ENCODE results near the gene ABHD11. TPM values are rescaled to one million over a fixed set of nuclear protein-coding genes. Genes with fewer than 3 reads are reported as not detected.

Gene ABHD11
- total RNA-seq, 1 experiment from 2014 or later = 11.8 TPM

DNA sequence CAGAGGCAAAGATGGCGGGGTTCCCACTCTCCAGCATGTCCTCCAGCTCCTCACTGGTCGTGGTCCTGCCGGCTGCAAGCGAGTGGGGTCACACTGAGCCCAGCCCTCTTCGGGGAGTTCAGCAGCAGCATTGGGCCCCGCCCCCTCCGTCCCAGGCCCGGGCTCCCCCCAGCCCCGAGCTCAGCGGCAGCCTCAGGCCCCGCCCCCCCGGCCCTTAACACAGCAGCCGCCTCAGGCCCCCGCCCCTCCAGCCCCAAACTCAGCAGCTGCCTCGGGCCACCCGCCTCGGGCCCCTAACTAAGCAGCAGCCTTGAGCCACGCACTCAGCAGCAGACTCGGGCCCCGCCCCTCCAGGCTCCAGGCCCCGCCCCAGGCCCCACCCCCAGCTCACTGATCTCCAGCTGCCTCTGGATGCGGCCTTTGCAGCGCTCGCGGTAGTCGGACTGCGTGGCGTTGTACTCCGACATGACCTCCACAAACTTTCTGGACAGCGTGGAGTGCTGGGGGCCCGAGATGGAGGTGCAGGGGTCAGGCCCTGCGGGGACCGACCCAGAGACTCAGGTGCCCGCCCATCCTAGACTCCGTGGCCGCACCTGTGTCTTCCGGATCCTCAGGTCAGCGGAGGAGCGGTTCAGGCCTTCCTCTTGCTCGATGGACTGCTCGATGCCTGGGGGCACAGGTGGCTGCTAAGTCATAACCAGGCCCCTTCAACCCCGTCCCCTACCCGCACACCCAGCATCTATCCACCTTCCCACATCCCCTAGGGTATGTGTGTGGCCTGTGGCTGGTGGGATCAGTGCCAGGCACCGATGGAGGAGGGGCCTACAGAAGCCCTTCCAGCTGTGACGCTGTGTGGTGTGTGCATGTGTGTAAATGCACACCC, 34.6 kb downstream of the ABHD11 start:
- peak; percentile 60 to 64 for DNase-seq

DNA sequence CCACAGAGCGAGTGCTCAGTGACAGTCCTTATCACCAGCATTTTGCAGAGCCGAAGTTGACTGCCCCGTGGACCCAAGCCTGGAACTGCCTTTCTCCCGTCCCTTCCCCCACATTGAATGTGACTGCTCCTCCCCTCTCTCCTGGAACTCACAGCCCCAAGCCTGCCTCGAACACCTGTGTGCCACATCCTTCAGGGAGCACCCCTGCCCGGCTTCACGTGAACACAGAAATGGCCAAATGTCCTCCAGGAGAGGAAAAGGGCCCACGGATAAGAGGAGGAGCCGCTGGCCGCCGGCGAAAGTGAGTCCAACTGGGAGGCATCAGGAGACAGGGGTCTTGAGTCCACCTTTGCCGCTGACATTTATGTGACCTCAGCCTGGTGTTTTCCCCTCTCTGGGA, 35.4 kb downstream of the ABHD11 start:
- no peaks in the 10 kb centered on the region for H3K27me3 ChIP-seq
- no peak overlapping the region for H3K4me3 ChIP-seq
- H3K27ac ChIP-seq = no peak overlapping the region
- DNase-seq = no peak
- H3K36me3 ChIP-seq = peaks cover 23% of the 10 kb centered on the region; the same call in 1 of the 2 replicates
- H3K4me1 ChIP-seq = no peaks in the 10 kb centered on the region
- H3K9me3 ChIP-seq (replicated peaks) = no peaks in the 10 kb centered on the region

More for the DNA sequence above, 34.6 kb downstream of the ABHD11 start:
- no peaks in the 10 kb centered on the region for H3K9me3 ChIP-seq (replicated peaks)
- no peaks in the 10 kb centered on the region for H3K4me1 ChIP-seq
- no peaks in the 10 kb centered on the region for H3K27me3 ChIP-seq
- H3K36me3 ChIP-seq = peaks cover 16% of the 10 kb centered on the region; the same call in 1 of the 2 replicates
- no peak overlapping the region for H3K4me3 ChIP-seq
- no peak overlapping the region for H3K27ac ChIP-seq

DNA sequence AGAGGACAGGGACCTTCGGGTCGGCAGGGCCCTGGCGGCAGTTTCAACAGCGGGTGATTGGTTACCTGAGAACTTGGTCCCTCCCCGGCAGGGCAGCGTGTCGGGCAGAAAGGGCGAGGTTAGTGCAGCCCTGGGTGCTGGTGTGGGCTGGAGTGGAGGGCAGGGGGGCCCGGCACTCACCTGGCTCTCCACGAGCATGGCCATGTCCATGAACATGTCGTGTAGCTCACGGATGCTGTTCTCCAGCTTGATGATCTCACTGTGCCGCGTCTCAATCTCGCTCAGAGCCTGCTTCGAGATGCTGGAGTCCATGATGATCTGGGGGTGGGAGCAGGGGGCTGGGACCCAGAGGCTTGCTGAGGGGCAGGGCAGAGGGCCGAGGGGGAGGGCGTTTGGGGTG, 35.9 kb downstream of the ABHD11 start:
- no peaks in the 10 kb centered on the region for H3K4me1 ChIP-seq
- no peak for DNase-seq
- no peak overlapping the region for H3K27ac ChIP-seq

DNA sequence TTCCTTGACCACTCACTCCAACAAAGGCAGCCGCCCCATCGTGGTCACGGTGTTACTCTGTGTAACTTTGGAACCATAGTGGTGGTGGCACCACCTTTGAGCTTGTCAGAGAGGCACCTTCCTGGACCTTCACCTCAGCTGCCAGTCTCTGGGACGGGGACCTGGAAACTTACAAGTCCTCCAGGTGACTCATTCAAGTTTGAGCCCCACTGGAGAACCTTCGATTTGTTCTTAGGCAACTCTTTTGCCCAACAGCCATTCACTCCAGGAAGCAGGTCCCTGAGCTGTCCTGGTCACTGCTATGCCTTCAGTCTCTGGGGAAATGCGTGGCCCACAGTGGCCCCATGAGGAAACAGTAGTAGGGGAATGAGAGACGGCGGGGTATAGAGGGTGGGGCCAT, 36.4 kb downstream of the ABHD11 start:
- Histone ChIP-seq H3K27me3 (no peaks in the 10 kb centered on the region), H3K4me1 (no peaks in the 10 kb centered on the region), H3K36me3 (peaks cover 26% of the 10 kb centered on the region; the same call in 1 of the 2 replicates), H3K4me3 (no peak overlapping the region), H3K9me3 (replicated peaks) (no peaks in the 10 kb centered on the region), H3K27ac (no peak overlapping the region)
- no peak for DNase-seq

More for the DNA sequence above, 35.9 kb downstream of the ABHD11 start:
- H3K9me3 ChIP-seq (replicated peaks) = no peaks in the 10 kb centered on the region
- H3K27me3 ChIP-seq = no peaks in the 10 kb centered on the region
- no peak overlapping the region for H3K4me3 ChIP-seq
- peaks cover 25% of the 10 kb centered on the region; the same call in 1 of the 2 replicates for H3K36me3 ChIP-seq

GRCh38 chr7:73701357-73701995, 37.1 kb downstream of the ABHD11 start:
- H3K27ac ChIP-seq = no peak overlapping the region
- no peaks in the 10 kb centered on the region for H3K9me3 ChIP-seq (replicated peaks)
- H3K36me3 ChIP-seq = peaks cover 30% of the 10 kb centered on the region
- no peaks in the 10 kb centered on the region for H3K27me3 ChIP-seq
- H3K4me1 ChIP-seq = no peaks in the 10 kb centered on the region
- peak; percentile 44 to 63 for DNase-seq
- H3K4me3 ChIP-seq = no peak overlapping the region

GRCh38 chr7:73700581-73701134, 37.9 kb downstream of the ABHD11 start:
- Histone ChIP-seq H3K27ac (no peak overlapping the region), H3K4me1 (no peaks in the 10 kb centered on the region), H3K27me3 (no peaks in the 10 kb centered on the region), H3K4me3 (no peak overlapping the region), H3K9me3 (replicated peaks) (no peaks in the 10 kb centered on the region), H3K36me3 (peaks cover 35% of the 10 kb centered on the region)
- no peak for DNase-seq

DNA sequence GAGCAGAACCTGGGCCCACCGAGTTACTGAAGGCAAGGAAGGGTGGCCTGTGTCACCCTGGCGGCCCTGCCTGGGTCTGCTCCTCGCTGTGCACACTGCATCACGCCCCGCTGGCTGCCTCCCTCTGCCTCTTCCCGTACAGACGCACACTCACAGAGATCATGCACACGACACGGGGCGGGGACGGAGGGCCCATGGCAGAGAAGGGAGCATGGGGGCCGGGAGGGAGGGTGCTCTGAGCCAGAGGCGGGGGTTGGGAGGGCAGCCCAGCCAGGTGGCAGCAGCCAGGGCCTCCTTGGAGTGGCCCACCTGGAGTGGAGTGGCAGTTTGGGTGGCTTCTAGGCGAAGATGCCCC, 38.6 kb downstream of the ABHD11 start:
- no peak for DNase-seq
- no peak overlapping the region for H3K27ac ChIP-seq
- no peaks in the 10 kb centered on the region for H3K9me3 ChIP-seq (replicated peaks)
- H3K27me3 ChIP-seq = no peaks in the 10 kb centered on the region
- H3K4me3 ChIP-seq = no peak overlapping the region
- H3K4me1 ChIP-seq = no peaks in the 10 kb centered on the region
- peaks cover 40% of the 10 kb centered on the region for H3K36me3 ChIP-seq

DNA sequence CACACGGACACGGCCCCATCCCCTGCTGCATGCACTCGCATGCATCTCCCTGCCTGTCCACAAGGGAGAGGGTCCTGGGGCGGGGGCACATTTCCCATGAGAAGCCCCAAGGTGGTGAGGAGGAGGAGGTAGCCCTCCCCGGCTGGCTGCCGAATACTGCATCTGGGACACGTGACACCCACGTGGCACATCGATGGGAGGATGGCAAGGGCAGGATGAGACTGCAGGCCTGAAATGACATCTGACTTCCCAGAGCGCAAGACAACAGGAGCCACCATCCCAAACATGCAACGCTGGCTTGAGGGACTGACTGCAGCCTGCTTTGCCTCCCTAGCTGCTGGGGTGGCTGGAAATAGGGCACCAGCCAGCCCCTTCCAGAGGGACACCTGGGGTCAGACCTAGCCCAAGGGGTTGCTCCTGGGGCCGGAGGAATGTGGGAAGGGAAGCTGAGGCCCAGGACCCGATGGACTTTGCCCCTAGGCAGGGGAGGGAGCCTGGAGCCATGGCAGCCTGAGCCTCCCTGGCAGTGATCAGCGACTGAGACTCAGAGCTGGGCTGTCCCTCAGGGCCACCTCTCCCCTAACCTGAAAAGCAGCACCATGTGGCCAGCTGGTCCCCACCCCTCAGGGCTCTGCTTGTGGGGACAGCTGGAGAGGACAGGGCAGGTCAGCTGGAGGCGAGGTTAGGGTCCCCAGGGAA, 39.1 kb downstream of the ABHD11 start:
- DNase-seq = no peak
- Histone ChIP-seq H3K36me3 (peaks cover 40% of the 10 kb centered on the region), H3K4me3 (no peak overlapping the region), H3K9me3 (replicated peaks) (no peaks in the 10 kb centered on the region), H3K27ac (no peak overlapping the region), H3K4me1 (no peaks in the 10 kb centered on the region), H3K27me3 (no peaks in the 10 kb centered on the region)

DNA sequence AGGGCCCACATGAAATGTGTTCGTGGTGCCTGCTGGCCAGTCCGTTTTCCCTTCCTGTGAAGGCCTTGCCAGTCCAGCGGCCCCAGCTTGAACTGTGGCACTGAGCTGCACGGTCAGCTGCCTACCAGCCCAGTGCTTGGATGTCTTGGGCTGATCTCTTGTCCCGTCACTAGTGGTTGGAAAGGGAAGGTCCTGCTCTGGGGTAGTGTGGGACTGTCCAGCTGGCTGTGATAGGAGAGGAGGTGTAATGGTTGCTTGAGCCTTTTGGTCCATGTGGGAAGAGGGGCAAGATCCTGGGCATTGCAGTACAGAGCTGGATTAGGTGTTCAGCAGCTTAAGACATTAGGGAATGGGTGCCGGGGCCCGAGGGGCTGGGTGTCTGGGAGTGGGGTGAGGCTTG, 40.2 kb downstream of the ABHD11 start:
- no peak overlapping the region for H3K4me3 ChIP-seq
- no peaks in the 10 kb centered on the region for H3K27me3 ChIP-seq
- no peaks in the 10 kb centered on the region for H3K9me3 ChIP-seq (replicated peaks)
- H3K4me1 ChIP-seq = no peaks in the 10 kb centered on the region
- H3K27ac ChIP-seq = no peak overlapping the region
- peaks cover 40% of the 10 kb centered on the region for H3K36me3 ChIP-seq
- DNase-seq = no peak

DNA sequence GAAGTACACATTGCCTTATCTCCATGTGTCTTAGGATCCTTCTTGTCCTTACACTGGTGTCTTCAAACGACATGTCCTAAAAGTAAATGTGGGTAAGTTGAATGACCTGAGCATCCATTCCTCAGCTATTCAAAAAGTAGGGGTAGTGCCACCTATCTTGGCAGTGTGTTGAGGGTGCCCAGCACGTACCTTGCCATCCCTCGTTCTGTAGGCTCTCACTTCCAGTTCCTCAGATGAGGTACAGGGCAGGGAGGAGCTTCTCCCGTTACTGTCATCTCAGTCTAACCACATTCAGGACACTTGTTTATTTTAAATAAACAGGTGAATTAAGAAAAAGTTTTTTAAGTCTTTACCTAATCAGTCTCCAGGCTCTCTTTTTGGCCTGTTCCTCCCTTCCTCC, 42.2 kb downstream of the ABHD11 start:
- H3K36me3 ChIP-seq = peaks cover 48% of the 10 kb centered on the region
- no peaks in the 10 kb centered on the region for H3K4me1 ChIP-seq
- no peaks in the 10 kb centered on the region for H3K27me3 ChIP-seq
- no peak overlapping the region for H3K27ac ChIP-seq
- DNase-seq = no peak
- H3K9me3 ChIP-seq (replicated peaks) = no peaks in the 10 kb centered on the region
- H3K4me3 ChIP-seq = no peak overlapping the region

GRCh38 chr7:73690646-73691045, 48.0 kb downstream of the ABHD11 start:
- Histone ChIP-seq H3K4me3 (no peak overlapping the region), H3K36me3 (peaks cover 43% of the 10 kb centered on the region), H3K27ac (no peak overlapping the region), H3K27me3 (no peaks in the 10 kb centered on the region), H3K9me3 (replicated peaks) (no peaks in the 10 kb centered on the region), H3K4me1 (no peaks in the 10 kb centered on the region)
- no peak for DNase-seq

GRCh38 chr7:73688288-73688687, 50.3 kb downstream of the ABHD11 start:
- H3K4me1 ChIP-seq = no peaks in the 10 kb centered on the region
- H3K27ac ChIP-seq = no peak overlapping the region
- H3K4me3 ChIP-seq = no peak overlapping the region
- H3K36me3 ChIP-seq = peaks cover 35% of the 10 kb centered on the region
- H3K27me3 ChIP-seq = no peaks in the 10 kb centered on the region
- DNase-seq = no peak
- H3K9me3 ChIP-seq (replicated peaks) = no peaks in the 10 kb centered on the region
